Tongue (tissue), 2 donors: ENCODE data around the gene ADGRL2. TPM values are rescaled to one million over a fixed set of nuclear protein-coding genes. Genes with fewer than 3 reads are reported as not detected.

Source experiments
- DNase-seq: peaks from one replicate; pipeline ENCODE4 v3.0.0-alpha.2; 2015
- total RNA-seq: library from RNA; depleted of rRNA; stranded (reverse); fragments of >200 nt; gene quantifications from one replicate; pipeline ENCODE4 v1.2.3, GENCODE V29; 2014

Gene ADGRL2
- total RNA-seq, 1 donor from 2014 or later, result 142 TPM

GRCh38 chr1:81989524-81989923, 188.8 kb downstream of the ADGRL2 start:
- no peak for DNase-seq

DNA sequence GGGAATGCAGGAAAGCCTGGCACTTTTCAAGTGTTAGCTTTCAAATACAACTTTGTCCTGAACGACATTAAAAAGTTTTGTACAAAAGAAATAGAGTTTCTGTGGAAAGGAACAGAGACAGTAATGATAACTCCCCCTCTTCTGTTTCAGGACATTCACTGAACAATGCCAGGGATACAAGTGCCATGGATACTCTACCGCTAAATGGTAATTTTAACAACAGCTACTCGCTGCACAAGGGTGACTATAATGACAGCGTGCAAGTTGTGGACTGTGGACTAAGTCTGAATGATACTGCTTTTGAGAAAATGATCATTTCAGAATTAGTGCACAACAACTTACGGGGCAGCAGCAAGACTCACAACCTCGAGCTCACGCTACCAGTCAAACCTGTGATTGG, 189.5 kb downstream of the ADGRL2 start:
- no peak for DNase-seq

- DNase-seq, result no peak
Measured at GRCh38 chr1:81998165-81998564, 197.4 kb downstream of the ADGRL2 start.

DNA sequence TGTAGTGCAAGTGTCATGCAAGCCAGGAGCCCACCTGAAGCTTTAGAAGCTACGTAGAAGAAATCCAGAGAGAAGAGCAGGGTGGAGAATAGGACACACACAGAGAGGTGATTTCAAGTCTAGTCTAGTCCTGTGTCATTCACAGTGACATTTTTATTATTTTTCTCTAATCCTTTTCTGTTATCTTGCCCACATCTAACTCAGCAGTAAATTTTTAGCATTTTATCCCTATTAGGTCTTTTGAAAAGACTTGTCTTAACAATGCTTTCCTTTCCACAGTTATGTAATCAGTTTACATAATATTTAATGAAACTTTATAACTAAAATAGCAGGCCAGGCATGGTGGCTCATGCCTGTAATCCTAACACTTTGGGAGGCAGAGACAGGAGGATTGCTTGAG, 198.6 kb downstream of the ADGRL2 start:
- DNase-seq, result no peak

DNA sequence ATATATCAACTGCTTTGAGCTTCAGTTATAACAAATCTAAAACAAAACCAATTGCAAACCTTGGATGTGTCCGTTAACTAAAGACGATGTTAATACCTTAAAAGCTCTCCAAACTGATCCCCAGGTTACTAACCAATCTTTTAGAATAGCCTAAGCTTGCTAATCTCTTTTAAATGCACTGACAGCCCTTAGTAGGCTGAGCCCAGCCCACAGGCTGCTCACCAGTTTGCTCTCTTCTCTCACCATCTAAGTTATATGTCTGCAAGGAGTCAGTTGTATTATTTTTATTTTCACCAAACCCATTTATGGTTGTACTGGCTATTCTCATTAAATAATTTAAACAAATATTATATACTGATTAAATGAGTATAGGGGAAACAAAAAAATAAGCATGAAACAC, 199.5 kb downstream of the ADGRL2 start:
- DNase-seq, result no peak

DNA sequence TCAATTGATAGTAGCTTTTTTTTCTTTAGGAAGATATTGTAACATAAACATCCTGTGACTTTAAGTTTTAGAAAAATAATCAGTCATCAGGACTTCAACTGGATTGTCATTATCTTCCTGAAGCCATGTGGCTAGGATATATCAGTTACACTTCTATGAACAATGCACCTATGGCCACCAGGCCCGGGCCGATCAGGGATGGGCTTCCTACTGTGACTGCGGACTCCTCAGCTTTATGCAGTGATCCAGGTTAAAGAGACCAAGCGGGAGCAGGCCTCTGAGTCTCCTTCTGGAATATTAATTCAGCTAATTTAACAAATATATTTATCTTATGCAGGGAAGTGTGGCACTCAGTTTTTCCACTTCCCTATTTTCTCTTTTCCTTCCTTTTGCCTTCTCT, 200.6 kb downstream of the ADGRL2 start:
- DNase-seq, result no peak

DNA sequence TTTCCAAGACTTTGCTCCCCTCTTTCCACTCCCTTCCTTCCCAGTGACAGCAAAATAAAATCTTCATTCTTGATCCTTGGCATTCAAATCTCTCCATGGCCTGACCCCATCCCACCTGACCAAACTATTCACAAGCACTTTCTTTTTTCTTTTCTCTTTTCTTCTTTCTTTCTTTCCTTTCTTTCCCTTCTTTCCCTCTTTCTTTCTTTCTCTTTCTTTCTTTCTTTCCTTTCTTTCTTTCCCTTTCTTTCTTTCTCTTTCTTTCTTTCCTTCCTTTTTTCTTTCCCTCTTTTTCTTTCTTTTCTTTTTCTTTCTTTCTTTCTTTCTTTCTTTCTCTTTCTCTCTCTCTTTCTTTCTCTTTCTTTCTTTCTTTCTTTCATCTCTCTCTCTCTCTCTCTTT, 207.1 kb downstream of the ADGRL2 start:
- DNase-seq, result no peak

GRCh38 chr1:82013702-82014101, 213.0 kb downstream of the ADGRL2 start:
- no peak for DNase-seq

- DNase-seq, result no peak
Measured at GRCh38 chr1:82015444-82015843, 214.7 kb downstream of the ADGRL2 start.

- DNase-seq, result no peak
Measured at GRCh38 chr1:82018319-82018718, 217.6 kb downstream of the ADGRL2 start.

- no peak for DNase-seq
Measured at GRCh38 chr1:82019508-82019907, 218.8 kb downstream of the ADGRL2 start.

DNA sequence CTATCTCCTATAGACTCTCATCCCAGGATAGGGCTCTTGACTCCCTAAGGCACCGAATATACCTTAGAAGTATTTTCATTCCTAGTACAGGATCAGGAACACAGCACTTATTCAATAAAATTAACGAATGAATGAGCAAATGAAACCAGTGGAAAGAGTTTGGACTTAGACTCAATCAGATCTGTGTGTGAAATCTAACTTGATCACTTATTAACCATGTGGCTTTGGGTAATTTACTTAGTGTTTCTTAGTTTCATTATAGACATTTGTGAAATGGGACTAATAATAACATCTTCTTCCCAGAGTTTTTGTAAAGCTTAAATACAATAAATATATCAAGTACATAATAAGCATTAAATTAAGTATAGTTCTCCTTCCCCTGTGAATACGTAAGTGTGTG, 230.1 kb downstream of the ADGRL2 start:
- no peak for DNase-seq

GRCh38 chr1:82032068-82032467, 231.3 kb downstream of the ADGRL2 start:
- no peak for DNase-seq

DNA sequence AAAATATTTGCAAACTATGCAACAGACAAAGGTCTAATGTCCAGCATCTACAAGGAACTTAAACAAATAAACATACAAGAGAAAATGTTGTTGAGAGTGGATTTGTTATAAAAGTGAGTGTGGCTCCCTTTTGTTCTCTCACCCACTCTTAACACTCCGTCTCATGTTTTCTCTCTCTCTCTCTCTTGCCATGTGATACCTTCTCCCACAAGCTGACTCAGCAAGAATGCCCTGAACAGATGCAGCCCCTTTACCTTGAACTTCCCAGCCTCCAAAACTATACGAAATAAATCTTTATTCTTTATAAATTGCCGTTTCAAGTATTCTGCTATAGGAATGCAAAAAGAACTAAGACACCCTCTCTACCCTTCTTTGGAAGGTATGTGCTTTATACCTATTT, 234.1 kb downstream of the ADGRL2 start:
- DNase-seq, result no peak
